ENCODE data around the gene RBM4B.

Gene RBM4B

DNA sequence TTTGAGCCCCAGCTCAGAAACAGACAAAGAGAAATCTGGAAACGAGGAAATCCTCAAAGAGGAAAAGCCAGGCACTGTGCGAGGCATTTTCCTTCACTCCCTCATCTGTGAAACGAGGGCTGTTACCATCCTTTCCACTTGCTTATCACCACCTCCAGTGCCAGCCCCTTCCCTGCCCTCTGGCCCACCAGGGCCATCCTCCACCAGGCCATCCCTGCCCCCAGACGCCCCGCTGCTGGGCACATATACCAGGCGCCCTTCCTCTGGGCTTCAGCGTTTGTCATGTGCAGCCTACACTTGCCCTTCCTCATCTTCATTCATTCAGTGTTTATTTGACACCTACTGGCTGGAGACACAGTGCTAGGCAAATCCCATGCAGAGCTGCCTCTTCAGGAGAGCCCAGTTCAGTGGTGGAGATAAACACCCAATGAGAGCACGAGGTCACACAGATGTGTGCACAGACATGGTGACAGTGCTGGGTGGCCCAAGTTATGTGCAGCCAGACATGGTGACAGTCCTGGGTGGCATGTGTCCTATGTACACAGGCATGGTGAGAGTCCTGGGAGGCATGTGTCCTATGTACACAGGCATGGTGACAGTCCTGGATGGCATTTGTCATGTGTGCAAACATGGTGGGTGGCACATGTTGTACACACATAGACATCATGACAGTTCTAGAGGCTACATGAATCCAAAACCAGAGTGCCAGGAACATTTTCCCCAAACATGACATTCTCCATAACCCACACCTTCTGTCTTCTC lies 41.6 kb upstream of the RBM4B start:
- Histone ChIP-seq H3K36me3 (ENCODE audit: control insufficient read depth, insufficient read depth, low read length) (no peaks in the 10 kb centered on the region), H3K27me3 (ENCODE audit: control insufficient read depth, insufficient read depth, low read length) (no peaks in the 10 kb centered on the region), H3K9ac (no peak overlapping the region), H3K4me3 (ENCODE audit: low read depth, low read length) (no peak overlapping the region), H3K79me2 (no peaks in the 10 kb centered on the region), H3K9me3 (ENCODE audit: control insufficient read depth, low read length) (no peaks in the 10 kb centered on the region), H3K27ac (peak overlapping the region; percentile 42), H3K4me1 (peaks cover 11% of the 10 kb centered on the region), H2AFZ (no peak overlapping the region), H3K4me2 (ENCODE audit: low read length) (peak overlapping the region; percentile 50)
- TF ChIP-seq, protein P1, sequence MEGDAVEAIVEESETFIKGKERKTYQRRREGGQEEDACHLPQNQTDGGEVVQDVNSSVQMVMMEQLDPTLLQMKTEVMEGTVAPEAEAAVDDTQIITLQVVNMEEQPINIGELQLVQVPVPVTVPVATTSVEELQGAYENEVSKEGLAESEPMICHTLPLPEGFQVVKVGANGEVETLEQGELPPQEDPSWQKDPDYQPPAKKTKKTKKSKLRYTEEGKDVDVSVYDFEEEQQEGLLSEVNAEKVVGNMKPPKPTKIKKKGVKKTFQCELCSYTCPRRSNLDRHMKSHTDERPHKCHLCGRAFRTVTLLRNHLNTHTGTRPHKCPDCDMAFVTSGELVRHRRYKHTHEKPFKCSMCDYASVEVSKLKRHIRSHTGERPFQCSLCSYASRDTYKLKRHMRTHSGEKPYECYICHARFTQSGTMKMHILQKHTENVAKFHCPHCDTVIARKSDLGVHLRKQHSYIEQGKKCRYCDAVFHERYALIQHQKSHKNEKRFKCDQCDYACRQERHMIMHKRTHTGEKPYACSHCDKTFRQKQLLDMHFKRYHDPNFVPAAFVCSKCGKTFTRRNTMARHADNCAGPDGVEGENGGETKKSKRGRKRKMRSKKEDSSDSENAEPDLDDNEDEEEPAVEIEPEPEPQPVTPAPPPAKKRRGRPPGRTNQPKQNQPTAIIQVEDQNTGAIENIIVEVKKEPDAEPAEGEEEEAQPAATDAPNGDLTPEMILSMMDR (IDR thresholded peaks at IDR 0.05): no peak

GRCh38 chr11:66718320-66718971 lies 40.8 kb upstream of the RBM4B start:
- TF ChIP-seq, protein P1 (IDR thresholded peaks at IDR 0.05): no peak
- Histone ChIP-seq H3K27ac (peak overlapping the region; percentile 4), H3K4me3 (ENCODE audit: low read depth, low read length) (peak overlapping the region; percentile 46)

DNA sequence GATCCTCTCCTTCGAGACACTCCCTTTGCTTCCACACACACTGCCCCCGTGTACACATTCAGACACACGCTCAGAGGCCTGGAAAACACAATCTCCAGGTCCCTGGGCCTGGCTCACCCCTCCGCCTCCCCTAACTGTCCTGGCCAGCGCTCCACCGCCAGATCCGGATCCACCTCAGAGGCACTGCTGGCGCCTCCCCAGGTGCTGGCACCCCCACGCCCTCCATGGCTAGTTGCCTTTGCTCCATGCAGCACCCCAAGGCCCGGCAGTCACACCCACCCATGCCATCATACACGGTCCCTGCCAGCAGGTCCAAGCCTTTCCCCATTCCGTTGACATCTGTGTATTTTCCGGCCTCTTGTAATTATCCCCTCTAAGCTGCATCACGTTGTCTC lies 40.2 kb upstream of the RBM4B start:
- peak overlapping the region; percentile 4 for H3K27ac ChIP-seq
- peak overlapping the region; percentile 50 for H3K4me2 ChIP-seq (ENCODE audit: low read length)

More at GRCh38 chr11:66718320-66718971, 40.8 kb upstream of the RBM4B start:
- H3K4me2 ChIP-seq (ENCODE audit: low read length): peak overlapping the region; percentile 50
- H3K79me2 ChIP-seq: no peaks in the 10 kb centered on the region
- no peaks in the 10 kb centered on the region for H3K27me3 ChIP-seq (ENCODE audit: control insufficient read depth, insufficient read depth, low read length)
- H3K9ac ChIP-seq: no peak overlapping the region
- H3K36me3 ChIP-seq (ENCODE audit: control insufficient read depth, insufficient read depth, low read length): no peaks in the 10 kb centered on the region
- peaks cover 11% of the 10 kb centered on the region for H3K4me1 ChIP-seq
- no peaks in the 10 kb centered on the region for H3K9me3 ChIP-seq (ENCODE audit: control insufficient read depth, low read length)
- peak overlapping the region; percentile 45 for H2AFZ ChIP-seq

GRCh38 chr11:66716996-66717395 lies 39.3 kb upstream of the RBM4B start:
- H3K4me2 ChIP-seq (ENCODE audit: low read length): peak overlapping the region; percentile 50
- no peaks in the 10 kb centered on the region for H3K9me3 ChIP-seq (ENCODE audit: control insufficient read depth, low read length)
- H3K27me3 ChIP-seq (ENCODE audit: control insufficient read depth, insufficient read depth, low read length): no peaks in the 10 kb centered on the region
- no peak overlapping the region for H3K9ac ChIP-seq
- no peak overlapping the region for H3K27ac ChIP-seq
- TF ChIP-seq, protein P1 (IDR thresholded peaks at IDR 0.05): no peak
- H3K4me1 ChIP-seq: peaks cover 11% of the 10 kb centered on the region
- no peaks in the 10 kb centered on the region for H3K79me2 ChIP-seq
- H2AFZ ChIP-seq: no peak overlapping the region
- no peaks in the 10 kb centered on the region for H3K36me3 ChIP-seq (ENCODE audit: control insufficient read depth, insufficient read depth, low read length)
- H3K4me3 ChIP-seq (ENCODE audit: low read depth, low read length): no peak overlapping the region

More for the DNA sequence above, 40.2 kb upstream of the RBM4B start:
- no peak overlapping the region for H3K9ac ChIP-seq
- no peaks in the 10 kb centered on the region for H3K27me3 ChIP-seq (ENCODE audit: control insufficient read depth, insufficient read depth, low read length)
- TF ChIP-seq, protein P1 (IDR thresholded peaks at IDR 0.05): no peak
- H2AFZ ChIP-seq: no peak overlapping the region
- peak overlapping the region; percentile 46 for H3K4me3 ChIP-seq (ENCODE audit: low read depth, low read length)
- no peaks in the 10 kb centered on the region for H3K36me3 ChIP-seq (ENCODE audit: control insufficient read depth, insufficient read depth, low read length)
- H3K4me1 ChIP-seq: peaks cover 11% of the 10 kb centered on the region
- H3K9me3 ChIP-seq (ENCODE audit: control insufficient read depth, low read length): no peaks in the 10 kb centered on the region
- no peaks in the 10 kb centered on the region for H3K79me2 ChIP-seq
